GM19193 (cell line): ENCODE results near the gene CGN.

Source experiments
- POLR2A ChIP-seq: IDR thresholded peaks from 4 replicates; pipeline ENCODE4 v1.6.1; 2011; ENCODE audit not compliant: insufficient read depth, insufficient read length; ENCODE audit errors: extremely low read depth

Gene CGN

DNA sequence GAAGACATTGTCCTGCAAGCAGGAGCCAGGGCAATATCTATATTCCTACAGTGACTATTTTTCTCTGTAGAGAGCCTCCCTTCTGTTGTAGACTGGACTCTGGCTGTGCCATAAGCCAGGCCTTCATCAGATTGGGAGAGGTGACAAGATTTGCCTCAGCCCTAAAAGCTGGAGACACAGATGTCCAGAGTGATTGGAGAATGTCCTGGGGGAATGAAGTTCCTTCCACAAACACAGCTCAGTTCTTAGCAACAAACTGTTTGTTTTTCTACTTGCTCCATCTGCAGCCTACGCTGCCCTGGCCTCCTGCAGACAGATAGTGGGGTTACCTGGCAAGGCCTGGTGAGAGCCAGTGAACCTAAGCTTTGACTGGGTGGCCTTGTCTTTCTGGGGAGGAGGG, 70.7 kb downstream of the CGN start:
- no peak for TF ChIP-seq POLR2A

DNA sequence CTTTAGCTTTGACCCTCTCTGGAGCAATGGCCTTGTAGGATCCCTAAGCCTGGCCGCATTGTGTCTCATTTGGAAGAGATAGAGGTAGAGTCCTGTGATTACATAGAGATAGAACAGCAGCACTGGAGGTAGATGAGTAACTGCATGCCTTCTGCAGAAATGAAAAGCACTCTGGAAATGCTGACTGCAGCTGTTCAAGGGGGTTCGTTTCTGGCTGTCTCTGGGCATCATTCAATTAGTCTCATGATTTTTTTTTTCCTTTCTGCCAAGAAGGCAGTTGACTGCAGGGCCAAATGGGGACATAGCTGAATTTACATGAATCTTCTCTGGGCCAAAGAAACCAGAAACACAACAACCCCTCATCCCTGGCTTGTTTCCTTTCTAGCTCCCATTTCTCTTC, 72.6 kb downstream of the CGN start:
- no peak for TF ChIP-seq POLR2A

DNA sequence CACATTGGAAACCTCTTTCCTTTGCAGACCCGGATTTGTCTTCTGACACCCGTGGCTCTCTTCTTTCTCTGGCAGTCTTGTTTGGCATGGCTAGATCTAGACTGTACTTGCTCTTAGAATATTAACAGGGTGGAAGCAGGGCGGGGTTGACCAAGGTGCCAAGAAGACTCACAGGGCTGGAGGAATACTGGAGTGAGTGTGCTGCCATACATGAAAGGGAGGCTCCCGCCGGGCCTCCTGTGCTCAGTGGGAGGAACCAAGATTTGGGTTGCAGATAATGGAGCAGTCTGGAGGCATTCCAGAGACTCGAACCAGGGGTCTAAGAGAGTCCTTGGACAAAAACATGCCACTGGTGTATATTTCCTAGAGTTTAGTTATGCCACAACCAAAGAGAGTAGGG, 73.1 kb downstream of the CGN start:
- no peak for TF ChIP-seq POLR2A

DNA sequence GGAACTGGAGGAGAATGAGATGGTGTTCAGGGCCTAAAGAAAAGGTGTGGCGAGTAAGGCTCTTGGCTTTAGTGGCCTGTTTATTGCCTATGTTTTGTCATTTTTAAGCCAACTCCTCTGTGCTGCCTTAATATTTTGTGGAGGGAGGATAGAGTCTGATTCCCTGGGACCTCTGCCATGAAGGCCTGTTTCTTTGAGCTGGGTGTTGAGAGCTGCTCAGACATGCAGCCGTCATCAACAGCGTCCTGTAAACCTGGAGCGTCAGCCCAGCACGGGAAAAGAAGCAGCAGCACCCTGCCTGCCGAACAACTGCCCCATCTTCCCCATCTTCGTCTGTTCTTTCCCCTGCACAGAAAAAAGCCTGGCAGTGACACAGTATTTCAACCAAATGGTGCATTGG, 73.6 kb downstream of the CGN start:
- TF ChIP-seq POLR2A, result no peak

DNA sequence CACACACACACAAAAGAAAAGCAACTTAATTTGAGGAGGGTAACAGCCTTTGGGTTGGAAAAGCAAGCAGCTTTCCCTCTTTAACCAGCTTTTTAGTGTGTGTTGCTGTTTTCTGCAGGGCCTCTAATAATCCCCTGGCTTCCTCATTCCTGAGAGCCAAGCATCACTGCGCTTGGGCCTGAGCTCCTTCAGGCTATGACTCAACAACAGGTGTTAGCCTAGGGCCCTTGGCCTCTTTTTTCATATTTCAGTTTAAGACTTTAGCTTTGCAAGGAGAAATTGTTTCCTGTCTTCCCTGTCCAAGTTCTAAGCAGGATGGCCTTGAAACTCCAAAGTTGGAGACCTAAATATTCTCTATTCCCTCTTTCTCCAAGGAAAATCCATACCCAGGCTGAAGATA, 74.4 kb downstream of the CGN start:
- TF ChIP-seq POLR2A, result no peak
